GM12891 (cell line): ENCODE data around the gene TSFM.

ENCODE experiments used
- POLR2A ChIP-seq: IDR thresholded peaks from 2 replicates; pipeline ENCODE4 v1.6.1; 2011; ENCODE audit warnings: low read depth, low read length, control low read depth
- POLR2AphosphoS5 ChIP-seq: IDR thresholded peaks from 2 replicates; pipeline ENCODE4 v1.6.1; 2011; ENCODE audit warnings: low read depth, low read length, control low read depth
- TAF1 ChIP-seq: IDR thresholded peaks from 2 replicates; pipeline ENCODE4 v1.6.1; 2011; ENCODE audit warnings: low read depth, low read length, control low read depth

DNA sequence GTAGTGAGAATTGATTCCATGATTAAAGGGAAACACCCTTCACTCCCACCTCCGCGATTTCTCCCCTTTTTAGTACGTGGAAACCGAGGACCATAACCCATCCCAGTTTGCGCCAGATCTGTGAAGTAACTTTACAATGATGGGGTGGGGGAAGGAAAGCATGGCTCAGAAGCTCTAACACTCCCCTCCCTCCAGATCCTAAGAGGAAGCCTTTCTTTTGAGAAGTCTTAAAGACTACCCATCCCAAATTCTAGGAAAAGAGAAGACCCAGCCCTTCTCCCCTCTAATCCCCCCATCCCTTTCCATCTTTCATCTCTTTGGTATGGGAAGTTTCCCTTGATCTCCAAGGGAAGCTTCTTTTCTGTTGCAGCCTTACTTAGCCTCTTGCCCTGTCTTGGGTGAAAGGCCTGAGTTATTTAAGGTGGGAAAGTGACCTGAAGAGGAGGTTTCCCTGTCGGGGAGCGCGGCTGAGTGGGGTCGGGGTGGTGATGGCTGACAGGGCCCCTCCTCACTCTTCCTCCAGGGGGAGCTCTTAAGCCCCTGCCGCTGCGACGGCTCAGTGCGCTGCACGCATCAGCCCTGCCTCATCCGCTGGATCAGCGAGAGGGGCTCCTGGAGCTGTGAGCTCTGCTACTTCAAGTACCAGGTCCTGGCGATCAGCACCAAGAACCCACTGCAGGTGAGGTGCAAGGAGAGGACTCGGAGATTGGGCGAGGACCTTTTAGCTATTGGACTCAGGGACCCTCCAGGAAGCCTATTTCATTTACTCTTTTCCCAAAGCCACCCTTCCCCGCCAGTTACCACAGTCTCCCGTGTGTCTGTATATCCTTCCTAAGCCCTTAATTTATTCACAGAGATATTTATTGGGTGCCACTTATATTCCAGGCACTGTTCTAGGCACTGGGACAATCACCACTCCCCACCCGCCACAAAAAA is 25.9 kb upstream of the TSFM start:
- TF ChIP-seq POLR2AphosphoS5 (no peak), POLR2A (no peak), TAF1 (no peak)
